Measurements from ENCODE around the gene TTLL11. TPM values are rescaled to one million over a fixed set of nuclear protein-coding genes. Genes with fewer than 3 reads are reported as not detected.

TTLL11 gene
- total RNA-seq, 4 donors from 2014 or later, result 7.9 to 14.4 (median 9.7) TPM

DNA sequence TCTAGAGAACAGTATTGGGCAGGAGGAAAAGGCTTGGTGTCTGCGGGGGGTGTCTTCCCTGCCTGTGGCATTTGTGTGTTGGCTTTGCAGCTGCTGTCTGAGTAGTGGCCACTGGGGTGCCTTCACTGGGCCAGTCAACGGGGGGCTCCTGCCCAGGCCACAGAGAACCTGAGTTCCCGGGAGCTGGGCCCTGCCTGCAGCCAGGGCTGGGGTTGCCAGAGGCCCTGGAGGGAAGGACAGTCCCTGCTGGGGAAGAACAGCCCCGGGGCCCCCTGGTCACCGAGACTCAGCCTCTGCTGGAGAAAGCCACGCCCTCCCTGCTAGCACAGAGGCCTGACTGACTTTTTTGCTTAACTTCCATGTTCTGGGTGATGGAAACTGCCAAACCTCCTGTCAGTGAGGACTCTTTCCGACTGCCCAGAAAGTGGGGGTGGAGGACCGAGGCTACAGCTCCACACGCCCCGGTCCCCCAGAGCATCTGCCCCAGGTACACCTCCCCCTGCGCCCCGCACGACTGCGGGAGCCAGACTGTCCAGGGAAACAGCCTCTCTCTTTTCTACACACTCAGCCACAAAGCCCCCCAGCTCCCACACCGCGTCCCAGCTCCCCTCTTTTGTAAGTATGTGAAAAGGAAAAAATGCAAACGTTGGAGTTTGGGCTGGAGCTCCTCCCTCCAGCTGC, 308.2 kb downstream of the TTLL11 start:
- DNase-seq, result no peak
- 88% methylated on average over 13 of the region's 17 CpGs for WGBS, 2 donors
- no peaks in the 10 kb centered on the region for H3K9me3 ChIP-seq
- H3K27ac ChIP-seq, result no peak overlapping the region
- TF ChIP-seq POLR2A (IDR thresholded peaks at IDR 0.05), result no peak
- TF ChIP-seq, protein P1, sequence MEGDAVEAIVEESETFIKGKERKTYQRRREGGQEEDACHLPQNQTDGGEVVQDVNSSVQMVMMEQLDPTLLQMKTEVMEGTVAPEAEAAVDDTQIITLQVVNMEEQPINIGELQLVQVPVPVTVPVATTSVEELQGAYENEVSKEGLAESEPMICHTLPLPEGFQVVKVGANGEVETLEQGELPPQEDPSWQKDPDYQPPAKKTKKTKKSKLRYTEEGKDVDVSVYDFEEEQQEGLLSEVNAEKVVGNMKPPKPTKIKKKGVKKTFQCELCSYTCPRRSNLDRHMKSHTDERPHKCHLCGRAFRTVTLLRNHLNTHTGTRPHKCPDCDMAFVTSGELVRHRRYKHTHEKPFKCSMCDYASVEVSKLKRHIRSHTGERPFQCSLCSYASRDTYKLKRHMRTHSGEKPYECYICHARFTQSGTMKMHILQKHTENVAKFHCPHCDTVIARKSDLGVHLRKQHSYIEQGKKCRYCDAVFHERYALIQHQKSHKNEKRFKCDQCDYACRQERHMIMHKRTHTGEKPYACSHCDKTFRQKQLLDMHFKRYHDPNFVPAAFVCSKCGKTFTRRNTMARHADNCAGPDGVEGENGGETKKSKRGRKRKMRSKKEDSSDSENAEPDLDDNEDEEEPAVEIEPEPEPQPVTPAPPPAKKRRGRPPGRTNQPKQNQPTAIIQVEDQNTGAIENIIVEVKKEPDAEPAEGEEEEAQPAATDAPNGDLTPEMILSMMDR (IDR thresholded peaks at IDR 0.05), result no peak
- intact Hi-C loops (cut with DNase I), result no loop called here
- H3K36me3 ChIP-seq, result peaks cover 24 to 29% of the 10 kb centered on the region in 2 donors
- H3K4me1 ChIP-seq, result no peaks in the 10 kb centered on the region
- no peak overlapping the region for H3K4me3 ChIP-seq (replicated peaks in 1 of 3)
- no peaks in the 10 kb centered on the region for H3K27me3 ChIP-seq

DNA sequence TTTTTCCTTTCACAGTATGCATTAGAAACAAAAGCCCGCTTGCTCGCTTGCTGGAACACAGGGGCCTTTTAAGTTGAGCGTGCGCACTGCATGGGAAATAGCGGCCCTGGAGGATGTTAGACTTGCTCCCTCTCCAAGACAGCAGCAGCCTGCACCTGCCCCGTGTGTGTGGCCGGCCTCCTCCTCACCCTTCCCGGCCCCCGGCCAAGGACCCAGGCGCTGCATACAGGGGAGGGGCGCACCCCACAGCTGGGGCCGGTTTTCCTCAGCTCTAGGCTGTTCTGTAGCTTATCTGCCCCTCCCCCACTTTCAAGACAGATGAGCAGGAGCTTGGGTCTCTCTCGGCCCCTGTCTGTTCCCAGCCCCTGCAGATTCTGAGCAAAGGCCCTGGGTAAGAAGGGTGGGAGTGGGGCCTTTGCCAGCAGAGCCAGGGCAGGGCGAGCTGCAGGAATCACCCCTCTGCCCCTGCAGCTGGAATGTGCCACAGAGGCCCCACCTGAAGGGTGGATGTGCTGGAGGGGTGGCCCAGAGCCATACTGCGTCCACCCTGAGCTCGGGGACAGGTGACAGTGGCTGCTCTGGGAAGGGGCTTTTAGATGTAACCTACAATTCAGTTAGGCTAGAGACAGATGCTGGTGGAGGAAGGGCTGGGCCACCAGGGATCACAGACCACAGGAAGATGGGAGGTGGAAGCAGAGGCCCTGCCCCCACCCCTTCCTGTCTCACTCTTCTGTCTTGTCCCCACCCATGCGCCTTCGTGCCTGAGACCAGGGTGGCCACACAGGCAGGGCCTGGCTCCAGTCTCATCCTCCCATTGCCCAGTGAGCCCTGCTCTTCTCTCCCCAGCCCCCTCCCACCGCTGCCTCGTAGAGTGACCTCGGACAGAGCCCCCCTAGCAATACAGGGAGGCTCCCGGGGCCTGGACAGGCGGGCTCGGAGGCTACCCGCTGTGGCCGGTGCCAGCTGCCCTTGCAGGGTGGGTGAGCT, 309.3 kb downstream of the TTLL11 start:
- DNase-seq, result no peak
- WGBS, 2 donors, result 87 to 92% methylated on average over 21 to 23 of the region's 26 CpGs
- intact Hi-C loops (cut with DNase I), result no loop called here
- Histone ChIP-seq H3K4me3 (replicated peaks in 1 of 3) (no peak overlapping the region), H3K9me3 (no peaks in the 10 kb centered on the region), H3K36me3 (peaks cover 24 to 29% of the 10 kb centered on the region in 2 donors), H3K27me3 (no peaks in the 10 kb centered on the region), H3K4me1 (no peaks in the 10 kb centered on the region), H3K27ac (no peak overlapping the region)
- TF ChIP-seq, protein P1 (IDR thresholded peaks at IDR 0.05), result no peak
- no peak for TF ChIP-seq POLR2A (IDR thresholded peaks at IDR 0.05)

GRCh38 chr9:121783111-121783510, 310.0 kb downstream of the TTLL11 start:
- Histone ChIP-seq H3K36me3 (peaks cover 24 to 29% of the 10 kb centered on the region in 2 donors), H3K4me3 (replicated peaks in 1 of 3) (no peak overlapping the region), H3K27me3 (no peaks in the 10 kb centered on the region), H3K9me3 (no peaks in the 10 kb centered on the region), H3K4me1 (no peaks in the 10 kb centered on the region), H3K27ac (no peak overlapping the region)
- 90 to 96% methylated on average over 2 of the region's 2 CpGs for WGBS, 2 donors
- TF ChIP-seq, protein P1 (IDR thresholded peaks at IDR 0.05), result no peak
- TF ChIP-seq POLR2A (IDR thresholded peaks at IDR 0.05), result no peak
- DNase-seq, result no peak
- intact Hi-C loops (cut with DNase I), result no loop called here

GRCh38 chr9:121782514-121783110, 310.5 kb downstream of the TTLL11 start:
- 92 to 94% methylated on average over 6 to 9 of the region's 17 CpGs for WGBS, 2 donors
- Histone ChIP-seq H3K4me3 (replicated peaks in 1 of 3) (no peak overlapping the region), H3K9me3 (no peaks in the 10 kb centered on the region), H3K36me3 (peaks cover 24 to 34% of the 10 kb centered on the region in 2 donors), H3K27ac (no peak overlapping the region), H3K4me1 (no peaks in the 10 kb centered on the region), H3K27me3 (no peaks in the 10 kb centered on the region)
- TF ChIP-seq, protein P1 (IDR thresholded peaks at IDR 0.05), result no peak
- no peak for TF ChIP-seq POLR2A (IDR thresholded peaks at IDR 0.05)
- DNase-seq, result no peak
- intact Hi-C loops (cut with DNase I), result no loop called here
